ENCODE data around the gene NAV2.
A peak's percentile ranks its signal among the peaks of the same experiment; 100 is the strongest.

Gene NAV2

DNA sequence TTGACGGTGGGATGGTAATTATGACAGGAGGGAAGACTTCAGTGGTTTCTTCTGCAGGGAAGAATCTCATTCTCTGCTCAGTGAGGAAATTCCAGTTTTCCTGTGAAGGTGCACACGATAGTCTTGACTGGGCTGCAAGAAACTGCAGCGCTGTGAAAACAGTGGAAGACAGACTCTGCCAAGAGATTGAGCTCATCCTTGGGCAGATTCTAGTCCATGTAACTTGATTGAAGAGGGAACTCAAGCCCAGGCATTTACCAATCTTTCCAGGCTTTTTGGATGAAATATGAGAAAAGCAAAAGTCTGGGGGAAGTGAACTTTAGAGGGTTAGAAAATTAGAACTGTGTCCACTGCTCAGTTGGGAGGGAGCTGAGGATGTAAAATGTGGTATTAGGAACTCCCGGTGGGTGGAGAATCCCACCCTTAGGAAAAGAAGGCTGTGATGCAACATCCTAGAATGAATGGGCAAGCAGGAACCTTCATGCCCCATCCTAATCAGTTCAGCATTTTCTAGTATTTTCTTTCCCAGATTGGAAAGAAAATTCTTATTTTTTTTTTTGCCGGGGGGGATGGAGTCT, 235.0 kb downstream of the NAV2 start:
- TF ChIP-seq, protein P1, sequence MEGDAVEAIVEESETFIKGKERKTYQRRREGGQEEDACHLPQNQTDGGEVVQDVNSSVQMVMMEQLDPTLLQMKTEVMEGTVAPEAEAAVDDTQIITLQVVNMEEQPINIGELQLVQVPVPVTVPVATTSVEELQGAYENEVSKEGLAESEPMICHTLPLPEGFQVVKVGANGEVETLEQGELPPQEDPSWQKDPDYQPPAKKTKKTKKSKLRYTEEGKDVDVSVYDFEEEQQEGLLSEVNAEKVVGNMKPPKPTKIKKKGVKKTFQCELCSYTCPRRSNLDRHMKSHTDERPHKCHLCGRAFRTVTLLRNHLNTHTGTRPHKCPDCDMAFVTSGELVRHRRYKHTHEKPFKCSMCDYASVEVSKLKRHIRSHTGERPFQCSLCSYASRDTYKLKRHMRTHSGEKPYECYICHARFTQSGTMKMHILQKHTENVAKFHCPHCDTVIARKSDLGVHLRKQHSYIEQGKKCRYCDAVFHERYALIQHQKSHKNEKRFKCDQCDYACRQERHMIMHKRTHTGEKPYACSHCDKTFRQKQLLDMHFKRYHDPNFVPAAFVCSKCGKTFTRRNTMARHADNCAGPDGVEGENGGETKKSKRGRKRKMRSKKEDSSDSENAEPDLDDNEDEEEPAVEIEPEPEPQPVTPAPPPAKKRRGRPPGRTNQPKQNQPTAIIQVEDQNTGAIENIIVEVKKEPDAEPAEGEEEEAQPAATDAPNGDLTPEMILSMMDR (conservative IDR thresholded peaks at IDR 0.05; ENCODE audit: low read depth, low read length): no peak
- no peak overlapping the region for H3K4me3 ChIP-seq (ENCODE audit: low read depth, low read length)
- DNase-seq (ENCODE audit: low read depth): no peak

DNA sequence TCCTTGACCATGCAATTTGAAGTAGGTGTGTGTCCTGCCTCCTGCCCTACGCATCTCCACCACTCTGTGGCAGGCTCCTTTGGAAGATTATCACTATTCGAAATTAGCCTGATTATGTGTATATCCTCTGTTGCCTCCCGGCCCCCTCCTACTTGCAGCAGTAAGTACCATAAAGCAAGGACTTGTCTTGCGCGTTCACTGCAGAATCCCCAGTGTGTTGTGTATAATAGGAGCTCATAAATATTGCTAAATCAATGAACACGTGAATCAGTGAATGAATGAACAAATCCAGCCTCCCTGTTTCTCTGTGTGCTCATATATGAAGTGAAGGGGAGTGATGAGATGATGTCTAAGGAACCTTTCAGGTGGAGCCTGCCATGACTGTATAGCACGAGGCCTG, 237.0 kb downstream of the NAV2 start:
- TF ChIP-seq, protein P1 (conservative IDR thresholded peaks at IDR 0.05; ENCODE audit: low read depth, low read length): no peak
- DNase-seq (ENCODE audit: low read depth): no peak
- no peak overlapping the region for H3K4me3 ChIP-seq (ENCODE audit: low read depth, low read length)

DNA sequence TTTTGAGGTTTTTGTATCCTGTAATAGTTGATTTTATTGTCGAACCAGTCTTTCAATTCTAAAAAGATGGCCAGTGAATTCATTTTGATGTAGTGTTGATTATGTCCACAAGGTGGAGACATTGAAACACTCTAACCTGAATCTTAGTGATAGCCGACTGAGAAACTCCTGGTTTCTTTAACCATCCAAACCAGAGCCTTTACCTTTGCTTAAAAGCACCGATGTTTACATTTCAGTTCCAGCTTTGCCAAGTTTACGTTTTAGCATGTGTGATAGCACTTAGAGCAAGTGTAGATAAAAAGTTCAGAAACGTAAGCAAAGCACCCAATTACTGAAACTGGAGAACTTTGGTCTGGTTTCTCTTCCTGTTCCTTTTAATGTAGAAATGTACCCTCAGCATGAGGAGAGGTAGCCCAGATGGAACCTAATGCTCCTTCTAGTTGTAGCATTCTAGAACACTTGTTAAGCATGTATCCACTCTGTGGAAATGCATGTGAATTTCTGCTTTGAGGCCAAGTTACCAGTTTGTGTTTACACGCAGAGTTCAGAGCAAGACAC, 239.0 kb downstream of the NAV2 start:
- H3K4me3 ChIP-seq (ENCODE audit: low read depth, low read length): peak overlapping the region; percentile 33
- TF ChIP-seq, protein P1 (conservative IDR thresholded peaks at IDR 0.05; ENCODE audit: low read depth, low read length): peak; percentile 62
- DNase-seq (ENCODE audit: low read depth): peak; percentile 77

DNA sequence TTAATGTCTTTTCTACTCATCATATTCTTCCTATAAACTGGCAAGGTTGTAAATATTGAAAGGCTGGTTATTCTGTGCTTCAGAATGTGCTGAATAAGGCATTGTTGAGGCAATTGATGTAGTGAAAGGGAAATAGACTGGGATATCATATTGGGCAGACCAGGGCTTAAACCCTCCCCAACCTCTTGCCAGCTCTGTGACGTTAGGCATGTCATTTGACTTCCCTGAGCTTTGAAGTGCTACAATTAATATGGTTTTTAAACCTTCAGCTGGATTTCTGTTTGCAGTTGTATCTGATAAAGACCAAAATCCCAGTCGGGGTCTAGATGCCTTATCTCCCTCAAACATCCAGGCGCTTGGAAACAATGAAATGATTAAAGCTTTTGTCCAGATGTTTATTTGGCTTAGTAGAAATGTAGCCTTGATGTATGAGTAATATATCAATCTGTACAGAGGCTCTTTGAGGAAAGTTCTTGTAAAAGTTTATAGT, 239.5 kb downstream of the NAV2 start:
- TF ChIP-seq, protein P1 (conservative IDR thresholded peaks at IDR 0.05; ENCODE audit: low read depth, low read length): no peak
- no peak for DNase-seq (ENCODE audit: low read depth)
- no peak overlapping the region for H3K4me3 ChIP-seq (ENCODE audit: low read depth, low read length)

DNA sequence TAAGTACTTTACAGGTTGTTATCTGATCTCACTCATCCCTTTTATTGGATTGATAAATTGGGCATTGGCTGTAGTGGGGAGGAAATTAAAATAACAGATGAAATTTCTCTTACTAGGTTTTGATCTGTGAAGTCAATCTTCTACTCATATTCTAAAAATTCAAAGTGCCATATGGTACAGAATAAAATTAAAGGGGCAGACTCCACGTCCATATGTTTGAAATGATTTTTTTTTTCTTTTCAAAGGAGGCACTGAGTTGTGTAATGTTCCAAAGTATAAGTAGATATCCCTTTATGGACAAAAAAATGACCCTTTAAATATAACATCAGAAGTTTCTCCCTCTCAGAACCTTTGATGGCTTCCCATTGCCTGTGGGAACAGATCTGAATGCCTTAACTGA, 240.3 kb downstream of the NAV2 start:
- TF ChIP-seq, protein P1 (conservative IDR thresholded peaks at IDR 0.05; ENCODE audit: low read depth, low read length): no peak
- DNase-seq (ENCODE audit: low read depth): no peak
- H3K4me3 ChIP-seq (ENCODE audit: low read depth, low read length): no peak overlapping the region

DNA sequence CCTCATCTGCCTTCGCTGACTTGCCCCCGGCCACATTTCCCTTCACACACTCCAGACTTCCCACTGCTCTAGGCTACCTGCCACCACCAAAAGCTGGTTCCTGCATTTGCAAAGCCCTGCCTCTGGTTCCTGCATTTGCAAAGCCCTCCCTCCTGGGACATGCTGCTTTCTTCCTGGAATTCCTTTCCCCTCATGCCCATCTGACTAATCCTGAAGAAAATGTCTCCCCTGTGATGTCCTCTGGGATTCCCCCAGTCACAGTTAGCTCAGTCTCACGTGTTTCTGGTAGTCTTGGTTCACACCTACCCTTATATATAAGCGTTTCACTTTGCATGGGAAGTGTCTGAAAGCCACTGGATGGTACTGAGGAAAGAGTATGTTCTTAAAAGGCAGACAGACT, 240.7 kb downstream of the NAV2 start:
- no peak overlapping the region for H3K4me3 ChIP-seq (ENCODE audit: low read depth, low read length)
- peak; percentile 64 for DNase-seq (ENCODE audit: low read depth)
- TF ChIP-seq, protein P1 (conservative IDR thresholded peaks at IDR 0.05; ENCODE audit: low read depth, low read length): no peak

DNA sequence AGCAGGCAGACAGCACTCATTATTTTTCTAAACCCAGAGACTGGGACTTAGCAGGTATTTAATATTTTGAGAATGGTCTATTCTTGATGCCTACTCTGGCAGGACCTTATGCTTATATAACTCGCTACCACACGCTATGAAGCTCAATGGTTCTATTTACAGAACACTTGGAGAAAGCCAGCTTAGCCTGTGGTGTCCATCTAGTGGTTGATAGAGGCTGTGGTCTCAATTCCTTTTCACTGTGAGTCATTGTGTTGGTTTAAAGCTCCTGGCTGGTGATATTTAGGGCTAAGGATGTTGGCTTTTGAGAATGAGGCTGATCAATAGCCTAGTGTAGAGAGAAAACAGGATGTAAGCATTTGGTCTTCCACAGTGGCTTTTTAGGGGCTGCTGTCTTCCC, 241.3 kb downstream of the NAV2 start:
- H3K4me3 ChIP-seq (ENCODE audit: low read depth, low read length): no peak overlapping the region
- DNase-seq (ENCODE audit: low read depth): peak; percentile 94

More for the DNA sequence above, 241.3 kb downstream of the NAV2 start:
- TF ChIP-seq, protein P1 (conservative IDR thresholded peaks at IDR 0.05; ENCODE audit: low read depth, low read length): peak; percentile 85
